Gastroesophageal sphincter (tissue), 3 donors: ENCODE results near the gene FUT3.
"Not testable (repeated sequence)": the region's sequence is repeated elsewhere in the genome, so short reads cannot be mapped to it uniquely, and the experiment has no call there.

ENCODE experiments used
- CTCF ChIP-seq, 4 experiments: fragments of 200-600 bp in 2 of 4; fragments of 450-650 bp in 2 of 4; sonication (generic) in 1 of 4; IDR thresholded peaks; one replicate each; pipeline ENCODE4 v1.5.1; 2017 to 2019; ENCODE audit warnings: antibody characterized with exemption in 4 of 4, mild to moderate bottlenecking in 2 of 4, moderate library complexity in 2 of 4
- POLR2A ChIP-seq, 2 donors: fragments of 450-650 bp; IDR thresholded peaks; one replicate each; pipeline ENCODE4 v1.6.1; 2017; ENCODE audit warnings: antibody characterized with exemption in 2 of 2, mild to moderate bottlenecking in 2 of 2, moderate library complexity in 1 of 2
- POLR2AphosphoS5 ChIP-seq: sonication (generic); formaldehyde crosslinking; IDR thresholded peaks from one replicate; pipeline ENCODE4 v1.6.1; 2017; ENCODE audit warnings: antibody characterized with exemption

- not testable (repeated sequence) for TF ChIP-seq POLR2A (IDR thresholded peaks at IDR 0.05); CTCF (IDR thresholded peaks at IDR 0.05); POLR2AphosphoS5
Measured at GRCh38 chr19:5883157-5883873, 32.1 kb upstream of the FUT3 start.
